Tibial nerve (tissue), 4 donors: Measurements from ENCODE around the gene BTBD2. TPM values are rescaled to one million over a fixed set of nuclear protein-coding genes. Genes with fewer than 3 reads are reported as not detected.
"Not testable (repeated sequence)": the region's sequence is repeated elsewhere in the genome, so short reads cannot be mapped to it uniquely, and the experiment has no call there.

Experiments used
- DNase-seq, 2 donors: peaks; one replicate each; pipeline ENCODE4 v3.0.0-alpha.2; 2019; ENCODE audit warnings: low spot score in 2 of 2
- H3K27ac ChIP-seq, 4 donors: fragments of 200-600 bp; sonication (generic) in 3 of 4; one replicate each; pipeline ENCODE4 v1.5.1; 2017 to 2019; ENCODE audit warnings: mild to moderate bottlenecking in 1 of 4
- H3K27me3 ChIP-seq, 2 donors: fragments of 200-600 bp; sonication (generic) in 1 of 2; one replicate each; pipeline versions ENCODE4 v1.5.1 to v1.6.0; 2017 to 2019
- H3K36me3 ChIP-seq, 3 donors: fragments of 200-600 bp; sonication (generic); one replicate each; pipeline ENCODE4 v1.5.1; 2018 to 2019
- H3K4me1 ChIP-seq, 4 donors: fragments of 200-600 bp; sonication (generic) in 3 of 4; one replicate each; pipeline ENCODE4 v1.5.1; 2017 to 2019
- H3K4me3 ChIP-seq, 4 donors: fragments of 200-600 bp; sonication (generic) in 3 of 4; one replicate each; pipeline ENCODE4 v1.5.1; 2017 to 2019; ENCODE audit warnings: mild to moderate bottlenecking in 1 of 4, moderate library complexity in 1 of 4
- H3K9me3 ChIP-seq, 4 donors: fragments of 200-600 bp; sonication (generic) in 3 of 4; one replicate each; pipeline ENCODE4 v1.5.1; 2017 to 2019
- EP300 ChIP-seq, 2 donors: sonication (generic); formaldehyde crosslinking; IDR thresholded peaks; one replicate each; pipeline ENCODE4 v1.6.1; 2017; ENCODE audit warnings: antibody characterized with exemption in 2 of 2, mild to moderate bottlenecking in 1 of 2
- POLR2A ChIP-seq, 2 donors: fragments of 450-650 bp; IDR thresholded peaks; one replicate each; pipeline ENCODE4 v1.6.1; 2017; ENCODE audit warnings: antibody characterized with exemption in 2 of 2, mild to moderate bottlenecking in 2 of 2, moderate library complexity in 2 of 2
- WGBS, 2 donors: methylation state at CpG; one replicate each; pipeline ENCODE4 v1.1.5; 2018; 5-methylcytosine and 5-hydroxymethylcytosine counted together
- total RNA-seq, 4 donors: library from RNA; depleted of rRNA; stranded (reverse); fragments of >200 nt; gene quantifications; one replicate each; pipeline ENCODE4 v1.1.0, GENCODE V29; 2016
- TF ChIP-seq, protein P1 (sequence below), 5 experiments: fragments of 200-600 bp in 3 of 5; fragments of 450-650 bp in 2 of 5; sonication (generic) in 3 of 5; IDR thresholded peaks; one replicate each; pipeline ENCODE4 v1.5.1; 2016 to 2019; ENCODE audit warnings: antibody characterized with exemption in 5 of 5, mild to moderate bottlenecking in 3 of 5, moderate library complexity in 2 of 5

BTBD2 gene
- total RNA-seq, 4 donors from 2014 or later, result 54.0 to 94.5 (median 73.5) TPM

DNA sequence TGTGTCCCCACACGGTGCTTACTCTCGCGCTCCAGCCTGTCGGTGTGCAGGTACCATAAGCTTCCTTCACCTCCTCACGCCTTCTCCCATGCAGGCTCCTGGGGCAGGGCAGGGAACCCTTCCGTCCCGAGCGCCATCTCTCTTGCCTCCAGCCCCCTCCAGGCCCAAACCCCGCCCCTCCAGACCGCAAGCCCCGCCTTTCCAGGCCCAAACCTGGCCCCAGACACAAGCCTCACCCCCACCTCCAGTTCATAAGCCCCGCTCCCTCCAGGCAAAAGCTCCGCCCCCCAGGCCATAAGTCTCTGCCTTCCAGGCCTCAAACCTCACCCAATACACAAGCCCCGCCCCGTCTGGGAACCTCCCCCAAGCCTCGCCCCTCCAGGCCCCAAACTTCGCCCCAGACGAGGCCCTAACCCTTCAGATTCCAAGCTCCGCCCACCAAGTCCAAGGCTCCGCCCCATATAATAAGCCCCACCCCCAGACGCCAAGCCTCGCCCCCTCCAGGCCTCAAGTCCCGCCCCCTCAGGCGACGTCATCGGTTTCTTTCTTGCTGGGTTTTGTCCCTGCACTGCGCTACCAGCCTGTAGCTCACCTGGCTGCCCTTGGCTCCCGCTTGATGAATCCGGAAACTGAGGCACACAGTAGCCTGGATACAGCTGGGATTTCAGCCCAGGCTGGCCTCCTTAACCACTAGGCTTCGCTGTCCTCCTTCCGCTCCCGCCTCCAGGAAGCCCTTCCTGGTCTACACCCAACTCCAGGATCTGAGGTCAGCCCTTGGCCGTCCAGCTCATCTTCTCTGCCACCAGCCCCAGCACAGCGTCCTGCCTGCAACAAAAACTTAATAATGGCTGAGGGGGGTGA, 19.4 kb upstream of the BTBD2 start:
- Histone ChIP-seq H3K36me3 (peaks cover 0 to 19% (median 10%) of the 10 kb centered on the region in 3 donors), H3K9me3 (peaks cover 0 to 13% (median 3%) of the 10 kb centered on the region in 4 donors), H3K4me3 (no peak overlapping the region), H3K4me1 (peaks cover 0 to 73% (median 40%) of the 10 kb centered on the region in 4 donors), H3K27ac (peak overlapping the region; percentile 88 to 98 (median 98)), H3K27me3 (no peaks in the 10 kb centered on the region)
- WGBS, 2 donors, result 38 to 46% methylated on average over 33 to 34 of the region's 34 CpGs
- no peak for TF ChIP-seq POLR2A (IDR thresholded peaks at IDR 0.05)
- TF ChIP-seq EP300 (IDR thresholded peaks at IDR 0.05), result no peak
- TF ChIP-seq, protein P1, sequence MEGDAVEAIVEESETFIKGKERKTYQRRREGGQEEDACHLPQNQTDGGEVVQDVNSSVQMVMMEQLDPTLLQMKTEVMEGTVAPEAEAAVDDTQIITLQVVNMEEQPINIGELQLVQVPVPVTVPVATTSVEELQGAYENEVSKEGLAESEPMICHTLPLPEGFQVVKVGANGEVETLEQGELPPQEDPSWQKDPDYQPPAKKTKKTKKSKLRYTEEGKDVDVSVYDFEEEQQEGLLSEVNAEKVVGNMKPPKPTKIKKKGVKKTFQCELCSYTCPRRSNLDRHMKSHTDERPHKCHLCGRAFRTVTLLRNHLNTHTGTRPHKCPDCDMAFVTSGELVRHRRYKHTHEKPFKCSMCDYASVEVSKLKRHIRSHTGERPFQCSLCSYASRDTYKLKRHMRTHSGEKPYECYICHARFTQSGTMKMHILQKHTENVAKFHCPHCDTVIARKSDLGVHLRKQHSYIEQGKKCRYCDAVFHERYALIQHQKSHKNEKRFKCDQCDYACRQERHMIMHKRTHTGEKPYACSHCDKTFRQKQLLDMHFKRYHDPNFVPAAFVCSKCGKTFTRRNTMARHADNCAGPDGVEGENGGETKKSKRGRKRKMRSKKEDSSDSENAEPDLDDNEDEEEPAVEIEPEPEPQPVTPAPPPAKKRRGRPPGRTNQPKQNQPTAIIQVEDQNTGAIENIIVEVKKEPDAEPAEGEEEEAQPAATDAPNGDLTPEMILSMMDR (IDR thresholded peaks at IDR 0.05), result no peak
- peak in 1 of 2 donors; percentile 53 for DNase-seq

DNA sequence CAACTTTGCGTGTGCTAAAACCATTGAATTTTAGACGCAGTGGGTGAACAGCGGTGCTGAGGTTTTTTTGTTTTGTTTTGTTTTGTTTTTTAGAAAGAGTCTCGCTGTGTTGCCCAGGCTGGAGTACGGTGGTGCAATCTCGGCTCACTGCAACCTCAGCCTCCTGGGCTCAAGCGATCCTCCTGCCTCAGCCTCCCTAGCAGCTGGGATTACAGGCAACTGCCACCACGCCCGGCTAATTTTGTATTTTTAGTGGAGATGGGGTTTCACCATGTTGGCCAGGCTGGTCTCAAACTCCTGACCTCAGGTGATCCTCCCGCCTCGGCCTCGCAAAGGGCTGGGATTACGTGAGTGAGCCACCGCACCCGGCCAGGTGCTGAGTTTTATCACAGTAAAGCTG, 18.7 kb upstream of the BTBD2 start:
- H3K27ac ChIP-seq, result peak overlapping the region; percentile 88 to 98 (median 98)
- not testable (repeated sequence) for H3K4me3 ChIP-seq, H3K27me3 ChIP-seq, DNase-seq
- H3K36me3 ChIP-seq, result peaks cover 0 to 12% (median 3%) of the 10 kb centered on the region in 3 donors
- WGBS, 2 donors, result 86 to 96% methylated on average over 15 of the region's 15 CpGs
- H3K9me3 ChIP-seq, result peaks cover 0 to 13% (median 3%) of the 10 kb centered on the region in 4 donors
- H3K4me1 ChIP-seq, result peaks cover 0 to 69% (median 39%) of the 10 kb centered on the region in 4 donors

DNA sequence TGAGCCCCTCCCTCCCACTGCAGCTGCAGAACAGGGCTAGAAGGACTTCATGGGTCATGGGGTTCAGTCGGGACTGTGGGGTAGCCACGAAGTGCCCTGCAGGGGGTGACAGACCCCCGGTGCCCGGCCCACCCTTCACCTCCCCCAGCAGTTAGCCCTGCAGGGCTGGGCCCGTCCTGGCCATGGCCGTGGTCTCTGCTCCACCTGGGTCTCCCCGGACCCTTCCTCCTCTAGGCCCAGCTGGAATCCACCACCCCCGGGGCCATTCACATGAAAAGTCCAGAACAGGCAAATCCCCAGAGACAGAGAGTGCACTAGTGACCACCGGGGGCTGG, 18.3 kb upstream of the BTBD2 start:
- Histone ChIP-seq H3K9me3 (peaks cover 0 to 13% (median 3%) of the 10 kb centered on the region in 4 donors), H3K4me1 (peaks cover 0 to 69% (median 40%) of the 10 kb centered on the region in 4 donors), H3K27ac (peak overlapping the region; percentile 88 to 98 (median 98)), H3K36me3 (peaks cover 0 to 8% (median 0%) of the 10 kb centered on the region in 3 donors), H3K27me3 (no peaks in the 10 kb centered on the region), H3K4me3 (no peak overlapping the region)
- WGBS, 2 donors, result 45 to 55% methylated on average over 8 to 9 of the region's 9 CpGs
- no peak for TF ChIP-seq POLR2A (IDR thresholded peaks at IDR 0.05)
- TF ChIP-seq, protein P1 (IDR thresholded peaks at IDR 0.05), result no peak
- no peak for TF ChIP-seq EP300 (IDR thresholded peaks at IDR 0.05)
- DNase-seq, result no peak

DNA sequence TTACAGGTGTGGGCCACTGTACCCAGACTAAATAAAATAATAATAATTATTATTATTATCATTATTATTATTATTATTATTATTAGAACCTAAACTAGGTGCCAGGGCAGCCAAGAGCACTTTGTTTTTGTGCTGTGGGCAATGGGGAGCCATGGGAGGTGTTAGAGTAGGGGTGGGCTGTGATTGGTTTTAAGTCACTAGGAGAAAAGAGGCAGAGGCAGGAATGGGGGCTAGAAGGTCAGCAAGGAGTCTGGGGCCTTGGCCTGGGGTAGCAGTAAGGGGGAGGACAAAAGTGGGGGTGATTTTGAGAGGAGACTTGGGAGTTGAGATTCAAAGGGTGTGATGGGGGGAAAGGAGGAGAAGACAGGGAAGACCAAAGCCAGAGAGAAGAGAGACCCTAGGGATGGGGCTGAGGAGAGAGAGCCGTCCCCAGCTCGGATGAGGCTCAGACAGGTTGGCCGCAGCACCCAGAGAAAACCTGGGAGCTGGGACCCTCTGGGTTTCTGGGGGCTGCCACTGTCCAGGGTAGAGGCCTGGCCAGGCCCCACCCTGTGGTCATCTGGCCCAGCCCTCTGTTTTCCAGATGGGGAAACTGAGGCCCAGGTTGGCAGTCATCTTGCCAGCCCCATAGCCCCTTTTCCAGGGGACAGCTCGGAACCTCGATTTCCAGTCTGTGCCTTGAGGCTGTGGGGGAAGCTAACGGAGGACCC, 17.8 kb upstream of the BTBD2 start:
- Histone ChIP-seq H3K4me3 (peak overlapping the region in 1 of 4 donors; percentile 8), H3K36me3 (peaks cover 0 to 2% (median 0%) of the 10 kb centered on the region in 3 donors), H3K9me3 (peaks cover 0 to 13% (median 3%) of the 10 kb centered on the region in 4 donors), H3K4me1 (peaks cover 0 to 69% (median 45%) of the 10 kb centered on the region in 4 donors), H3K27me3 (no peaks in the 10 kb centered on the region), H3K27ac (peak overlapping the region; percentile 88 to 98 (median 98))
- DNase-seq, result no peak
- WGBS, 2 donors, result 85 to 89% methylated on average over 6 of the region's 6 CpGs
- TF ChIP-seq POLR2A (IDR thresholded peaks at IDR 0.05) (no peak), EP300 (IDR thresholded peaks at IDR 0.05) (no peak)
- TF ChIP-seq, protein P1 (IDR thresholded peaks at IDR 0.05), result no peak

DNA sequence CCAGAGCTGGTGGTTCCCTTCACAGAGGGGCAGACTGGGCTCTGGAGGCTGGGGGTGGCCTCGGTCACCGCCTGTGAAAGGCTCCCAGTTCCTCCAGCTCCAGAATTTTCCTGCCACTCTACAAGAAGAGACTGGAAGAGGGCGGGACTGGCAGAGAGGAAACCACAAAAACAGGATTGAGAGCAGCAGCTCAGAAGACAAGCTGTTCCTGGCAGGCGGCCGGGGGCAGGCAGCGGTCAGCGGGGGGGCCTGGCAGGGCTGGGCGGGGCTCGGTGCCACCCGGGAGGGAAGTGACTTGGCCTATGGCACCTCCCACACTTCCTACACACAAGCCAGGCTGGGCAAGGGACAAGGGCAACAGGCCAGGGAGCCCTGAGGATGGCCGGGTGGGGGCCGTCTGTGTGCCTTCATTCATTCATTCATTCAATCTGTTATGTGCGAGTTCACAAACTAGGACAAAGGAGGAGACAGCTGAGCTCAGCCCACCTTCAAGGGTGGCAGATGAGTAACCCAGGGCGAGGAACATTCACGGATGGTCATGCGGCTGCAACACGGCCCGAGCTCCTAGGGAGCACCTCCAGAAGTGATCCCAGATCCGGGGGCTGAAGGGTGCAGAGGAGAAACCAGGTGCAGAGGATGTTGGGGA, 16.9 kb upstream of the BTBD2 start:
- H3K4me3 ChIP-seq, result peak overlapping the region in 2 of 4 donors; percentile 15 to 16
- 9 to 10% methylated on average over 18 to 19 of the region's 19 CpGs for WGBS, 2 donors
- DNase-seq, result peak; percentile 95 to 96
- peaks cover 0 to 13% (median 3%) of the 10 kb centered on the region in 4 donors for H3K9me3 ChIP-seq
- H3K27me3 ChIP-seq, result no peaks in the 10 kb centered on the region
- H3K36me3 ChIP-seq, result no peaks in the 10 kb centered on the region
- peaks cover 0 to 69% (median 53%) of the 10 kb centered on the region in 4 donors for H3K4me1 ChIP-seq
- peak; percentile 69 to 86 for TF ChIP-seq POLR2A (IDR thresholded peaks at IDR 0.05)
- TF ChIP-seq EP300 (IDR thresholded peaks at IDR 0.05), result peak; percentile 99 to 100
- TF ChIP-seq, protein P1 (IDR thresholded peaks at IDR 0.05), result peak in 1 of 5 experiments; percentile 22
- H3K27ac ChIP-seq, result peak overlapping the region; percentile 88 to 98 (median 98)
